GM19468 (cell line): ENCODE results near the gene PIK3CB.

ENCODE experiments used
- ATAC-seq: cut with Tn5 transposase; IDR thresholded peaks from one replicate; pipeline ENCODE4 v1.9.1; 2021; ENCODE audit warnings: mild to moderate bottlenecking, moderate library complexity, moderate number of reproducible peaks; ENCODE audit not compliant: unreplicated experiment; ENCODE audit errors: extremely low read depth

PIK3CB gene

GRCh38 chr3:138834596-138835396 lies at the start of gene PIK3CB:
Gene PIK3CB, minus strand, starts transcription at chr3:138834928. Its CDS starts 75,585 bp downstream, at chr3:138759343.
- ATAC-seq, result peak; percentile 87

GRCh38 chr3:138881233-138881632 lies 46.5 kb upstream of the PIK3CB start:
- no peak for ATAC-seq

GRCh38 chr3:138879541-138880380 lies 45.0 kb upstream of the PIK3CB start:
- ATAC-seq, result no peak

- no peak for ATAC-seq
Observed at GRCh38 chr3:138877226-138877625, 42.5 kb upstream of the PIK3CB start.

- ATAC-seq, result no peak
Observed at GRCh38 chr3:138875754-138876664, 41.3 kb upstream of the PIK3CB start.

GRCh38 chr3:138875096-138875753 lies 40.5 kb upstream of the PIK3CB start:
- ATAC-seq, result no peak

GRCh38 chr3:138873471-138874278 lies 38.9 kb upstream of the PIK3CB start:
- ATAC-seq, result no peak

GRCh38 chr3:138872632-138873031 lies 37.9 kb upstream of the PIK3CB start:
- no peak for ATAC-seq

- ATAC-seq, result no peak
Observed at GRCh38 chr3:138867996-138868395, 33.3 kb upstream of the PIK3CB start.

GRCh38 chr3:138863776-138864113 lies 29.0 kb upstream of the PIK3CB start:
- no peak for ATAC-seq

- no peak for ATAC-seq
Observed at GRCh38 chr3:138862924-138863775, 28.4 kb upstream of the PIK3CB start.

- ATAC-seq, result no peak
Observed at GRCh38 chr3:138862531-138862923, 27.8 kb upstream of the PIK3CB start.

- no peak for ATAC-seq
Observed at GRCh38 chr3:138861798-138862197, 27.1 kb upstream of the PIK3CB start.

GRCh38 chr3:138856799-138857198 lies 22.1 kb upstream of the PIK3CB start:
- ATAC-seq, result no peak

- no peak for ATAC-seq
Observed at GRCh38 chr3:138854940-138855339, 20.2 kb upstream of the PIK3CB start.

GRCh38 chr3:138854204-138854603 lies 19.5 kb upstream of the PIK3CB start:
- ATAC-seq, result no peak

GRCh38 chr3:138850151-138850550 lies 15.4 kb upstream of the PIK3CB start:
- no peak for ATAC-seq
